ENCODE measurements around the gene PSMA5. TPM values are rescaled to one million over a fixed set of nuclear protein-coding genes. Genes with fewer than 3 reads are reported as not detected.

Gene PSMA5
- total RNA-seq, 2 experiments from 2014 or later, result 53.3 to 152 TPM

GRCh38 chr1:109444346-109444745 lies 18.1 kb upstream of the PSMA5 start:
- BruUV-seq (replicated peaks), result no TSS peak
- DNase-seq (ENCODE audit: low spot score), result no peak
- intact Hi-C loops (cut with micrococcal nuclease; ENCODE audit: unreplicated experiment), result no loop called here
- no peaks in the 10 kb centered on the region for H4K20me1 ChIP-seq (ENCODE audit: insufficient read depth, low read length)
- TF ChIP-seq CTCF (conservative IDR thresholded peaks at IDR 0.05; ENCODE audit: low read length) (no peak), EZH2phosphoT487 (IDR thresholded peaks at IDR 0.05; ENCODE audit: borderline replicate concordance, low read depth, low read length) (no peak)
- POLR2A ChIA-PET, result interaction anchor here (0.7 kb wide), 1 partner anchor 229 kb away, joined by 3 read pairs; no protein-coding TSS in a partner anchor
- no peaks in the 10 kb centered on the region for H3K9me2 ChIP-seq (ENCODE audit: insufficient read depth, low read length)
- no peak overlapping the region for H3K4me2 ChIP-seq (ENCODE audit: low read length)
- no peak overlapping the region for H2AFZ ChIP-seq (ENCODE audit: low read length)
- CTCF ChIA-PET (ENCODE audit: unreplicated experiment), result no interaction called here
- H3K4me1 ChIP-seq (ENCODE audit: insufficient read depth, low read length, poor library complexity, severe bottlenecking), result no peaks in the 10 kb centered on the region
- no peak overlapping the region for H3K4me3 ChIP-seq (ENCODE audit: low read depth, low read length, poor library complexity, severe bottlenecking)
- H3K36me3 ChIP-seq (ENCODE audit: insufficient read depth, low read length), result no peaks in the 10 kb centered on the region
- H3K9me3 ChIP-seq (ENCODE audit: low read length), result 0 out of 2 replicates have a peak, but pooled peaks cover 6% of the 10 kb centered on the region
- H3K27ac ChIP-seq (ENCODE audit: low read depth, low read length, poor library complexity, severe bottlenecking), result no peak overlapping the region
- no peaks in the 10 kb centered on the region for H3K79me2 ChIP-seq (ENCODE audit: insufficient read depth, low read depth, low read length)

DNA sequence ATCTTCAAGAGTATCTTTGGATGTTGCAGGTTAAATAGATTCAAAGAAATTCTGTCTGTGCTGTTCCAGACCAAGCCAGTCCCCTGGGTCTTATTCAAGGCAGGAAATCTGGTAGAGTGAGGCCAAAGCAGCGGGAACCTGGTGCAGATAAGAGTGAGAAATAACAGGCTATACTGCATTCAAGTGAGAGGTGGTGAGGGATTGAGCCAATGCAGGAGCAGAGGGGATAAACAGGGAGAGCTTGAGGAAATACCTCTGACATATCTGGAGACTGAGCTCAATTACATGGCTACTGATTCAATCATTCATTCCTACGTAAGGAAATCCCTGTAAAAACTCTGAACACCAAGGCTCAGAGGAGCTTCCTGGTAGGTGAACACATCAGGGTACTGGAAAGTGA lies 17.2 kb upstream of the PSMA5 start:
- BruUV-seq (replicated peaks), result no TSS peak
- H3K79me2 ChIP-seq (ENCODE audit: insufficient read depth, low read depth, low read length), result no peaks in the 10 kb centered on the region
- no peak for TF ChIP-seq EZH2phosphoT487 (IDR thresholded peaks at IDR 0.05; ENCODE audit: borderline replicate concordance, low read depth, low read length)
- TF ChIP-seq CTCF (conservative IDR thresholded peaks at IDR 0.05; ENCODE audit: low read length), result no peak
- ChIA-PET CTCF (ENCODE audit: unreplicated experiment) (no interaction called here), POLR2A (no interaction called here)
- H3K4me1 ChIP-seq (ENCODE audit: insufficient read depth, low read length, poor library complexity, severe bottlenecking), result no peaks in the 10 kb centered on the region
- H3K4me2 ChIP-seq (ENCODE audit: low read length), result no peak overlapping the region
- H2AFZ ChIP-seq (ENCODE audit: low read length), result no peak overlapping the region
- intact Hi-C loops (cut with micrococcal nuclease; ENCODE audit: unreplicated experiment), result no loop called here
- no peaks in the 10 kb centered on the region for H3K9me2 ChIP-seq (ENCODE audit: insufficient read depth, low read length)
- no peak overlapping the region for H3K4me3 ChIP-seq (ENCODE audit: low read depth, low read length, poor library complexity, severe bottlenecking)
- no peak overlapping the region for H3K27ac ChIP-seq (ENCODE audit: low read depth, low read length, poor library complexity, severe bottlenecking)
- H3K9me3 ChIP-seq (ENCODE audit: low read length), result 0 out of 2 replicates have a peak, but pooled peaks cover 6% of the 10 kb centered on the region
- no peak for DNase-seq (ENCODE audit: low spot score)
- H3K36me3 ChIP-seq (ENCODE audit: insufficient read depth, low read length), result no peaks in the 10 kb centered on the region
- H4K20me1 ChIP-seq (ENCODE audit: insufficient read depth, low read length), result no peaks in the 10 kb centered on the region

DNA sequence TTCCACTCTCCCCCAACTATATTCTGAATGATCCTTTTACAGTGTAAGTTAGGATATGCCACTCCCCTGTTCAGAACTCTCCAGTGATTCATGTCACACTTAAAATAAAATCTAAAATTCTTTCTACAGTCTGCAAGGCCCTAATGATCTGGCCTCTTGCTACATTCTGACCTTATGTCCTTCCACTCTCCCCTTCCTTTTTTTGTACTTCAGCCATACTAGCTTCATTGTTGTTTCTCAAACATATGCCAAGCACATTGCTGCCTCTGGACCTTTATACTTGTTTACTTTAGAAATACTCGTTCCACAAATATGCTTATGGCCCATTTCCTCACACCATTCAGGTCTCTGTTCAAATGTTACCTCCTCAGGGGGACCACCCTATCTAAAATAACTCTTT lies 14.8 kb upstream of the PSMA5 start:
- H4K20me1 ChIP-seq (ENCODE audit: insufficient read depth, low read length), result no peaks in the 10 kb centered on the region
- ChIA-PET POLR2A (interaction anchor here (0.6 kb wide), 1 partner anchor 13 kb away, joined by 3 read pairs; no protein-coding TSS in a partner anchor), CTCF (ENCODE audit: unreplicated experiment) (no interaction called here)
- no peak overlapping the region for H3K4me3 ChIP-seq (ENCODE audit: low read depth, low read length, poor library complexity, severe bottlenecking)
- H3K4me1 ChIP-seq (ENCODE audit: insufficient read depth, low read length, poor library complexity, severe bottlenecking), result no peaks in the 10 kb centered on the region
- 0 out of 2 replicates have a peak, but pooled peaks cover 6% of the 10 kb centered on the region for H3K9me3 ChIP-seq (ENCODE audit: low read length)
- intact Hi-C loops (cut with micrococcal nuclease; ENCODE audit: unreplicated experiment), result no loop called here
- no peak overlapping the region for H3K4me2 ChIP-seq (ENCODE audit: low read length)
- DNase-seq (ENCODE audit: low spot score), result no peak
- no peaks in the 10 kb centered on the region for H3K36me3 ChIP-seq (ENCODE audit: insufficient read depth, low read length)
- no peaks in the 10 kb centered on the region for H3K79me2 ChIP-seq (ENCODE audit: insufficient read depth, low read depth, low read length)
- H3K9me2 ChIP-seq (ENCODE audit: insufficient read depth, low read length), result no peaks in the 10 kb centered on the region
- TF ChIP-seq CTCF (conservative IDR thresholded peaks at IDR 0.05; ENCODE audit: low read length), result no peak
- no peak for TF ChIP-seq EZH2phosphoT487 (IDR thresholded peaks at IDR 0.05; ENCODE audit: borderline replicate concordance, low read depth, low read length)
- BruUV-seq (replicated peaks), result no TSS peak
- H2AFZ ChIP-seq (ENCODE audit: low read length), result no peak overlapping the region
- H3K27ac ChIP-seq (ENCODE audit: low read depth, low read length, poor library complexity, severe bottlenecking), result no peak overlapping the region

All from OCI-LY7 (cell line).